ENCODE measurements around the gene LPIN2. TPM values are rescaled to one million over a fixed set of nuclear protein-coding genes. Genes with fewer than 3 reads are reported as not detected.

The LPIN2 gene
- total RNA-seq, 4 donors from 2014 or later, result 4.2 to 8.6 (median 6.7) TPM

- DNase-seq (ENCODE audit: low spot score in 2 of 2), result no peak
- intact Hi-C loops (cut with DNase I; ENCODE audit: low total_unique reads), result no loop called here
- TF ChIP-seq POLR2A (IDR thresholded peaks at IDR 0.05) (no peak), CTCF (IDR thresholded peaks at IDR 0.05) (no peak)
- WGBS, 2 donors, result 71 to 72% methylated on average over 4 of the region's 4 CpGs
- H3K4me3 ChIP-seq (ENCODE audit: low read depth, poor library complexity, severe bottlenecking), result no peak overlapping the region
Observed at GRCh38 chr18:2990956-2991640, 21.8 kb downstream of the LPIN2 start.

DNA sequence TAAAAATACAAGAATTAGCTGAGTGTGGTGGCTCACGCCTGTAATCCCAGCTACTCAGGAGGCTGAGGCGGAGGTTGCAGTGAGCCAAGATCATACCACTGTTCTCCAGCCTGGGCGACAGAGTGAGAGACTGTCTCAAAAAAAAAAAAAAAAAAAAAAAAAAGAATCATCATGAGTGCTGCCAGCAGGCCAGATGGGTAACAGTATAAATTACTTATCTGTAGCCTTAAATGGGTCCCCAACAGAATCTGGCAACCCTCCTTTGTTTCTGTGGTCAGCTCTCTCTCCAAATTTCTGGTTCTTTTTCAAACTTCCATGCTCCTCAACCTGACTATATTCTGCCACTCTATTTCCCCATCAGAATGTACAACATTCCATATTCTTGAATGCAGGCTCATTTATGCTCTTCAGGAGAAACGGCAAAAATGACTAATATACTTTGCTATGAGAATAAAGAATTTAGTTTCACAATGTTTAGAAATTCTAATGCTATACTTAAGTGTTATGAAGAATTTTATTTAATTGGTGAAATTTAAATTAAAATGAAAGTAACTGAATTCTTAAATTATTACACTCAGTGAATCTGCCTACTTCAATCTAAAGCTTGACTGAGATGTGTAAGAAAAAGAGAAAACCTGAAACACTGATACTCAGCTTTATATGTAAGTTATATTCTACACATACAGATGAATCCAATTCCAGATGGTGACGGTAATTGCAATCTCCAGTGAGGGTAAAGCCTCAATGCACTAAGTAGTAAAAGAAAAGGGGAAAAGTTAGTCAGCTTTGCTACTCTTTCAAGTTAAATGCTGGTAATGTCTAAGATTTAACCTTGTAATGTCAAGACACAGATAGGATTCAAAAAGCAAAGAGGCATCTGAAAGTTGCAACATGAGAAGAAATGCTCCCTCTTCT is 24.8 kb downstream of the LPIN2 start:
- H3K4me3 ChIP-seq (ENCODE audit: low read depth, poor library complexity, severe bottlenecking), result no peak overlapping the region
- DNase-seq (ENCODE audit: low spot score in 2 of 2), result no peak
- intact Hi-C loops (cut with DNase I; ENCODE audit: low total_unique reads), result no loop called here
- TF ChIP-seq CTCF (IDR thresholded peaks at IDR 0.05), result no peak
- no peak for TF ChIP-seq POLR2A (IDR thresholded peaks at IDR 0.05)
- WGBS, 2 donors, result 94 to 95% methylated on average over 5 of the region's 5 CpGs

- intact Hi-C loops (cut with DNase I; ENCODE audit: low total_unique reads), result no loop called here
- no peak overlapping the region for H3K4me3 ChIP-seq (ENCODE audit: low read depth, poor library complexity, severe bottlenecking)
- DNase-seq (ENCODE audit: low spot score in 2 of 2), result no peak
- 89 to 90% methylated on average over 4 of the region's 4 CpGs for WGBS, 2 donors
- TF ChIP-seq CTCF (IDR thresholded peaks at IDR 0.05), result no peak
- TF ChIP-seq POLR2A (IDR thresholded peaks at IDR 0.05), result no peak
Observed at GRCh38 chr18:2986150-2986865, 26.6 kb downstream of the LPIN2 start.

GRCh38 chr18:2985628-2986027 is 27.3 kb downstream of the LPIN2 start:
- DNase-seq (ENCODE audit: low spot score in 2 of 2), result no peak
- 89 to 91% methylated on average over 2 of the region's 2 CpGs for WGBS, 2 donors
- intact Hi-C loops (cut with DNase I; ENCODE audit: low total_unique reads), result no loop called here
- TF ChIP-seq CTCF (IDR thresholded peaks at IDR 0.05) (no peak), POLR2A (IDR thresholded peaks at IDR 0.05) (no peak)
- H3K4me3 ChIP-seq (ENCODE audit: low read depth, poor library complexity, severe bottlenecking), result no peak overlapping the region

GRCh38 chr18:2984703-2985261 is 28.2 kb downstream of the LPIN2 start:
- H3K4me3 ChIP-seq (ENCODE audit: low read depth, poor library complexity, severe bottlenecking), result no peak overlapping the region
- WGBS, 2 donors, result 96 to 97% methylated on average over 2 of the region's 2 CpGs
- no peak for TF ChIP-seq CTCF (IDR thresholded peaks at IDR 0.05)
- intact Hi-C loops (cut with DNase I; ENCODE audit: low total_unique reads), result no loop called here
- no peak for DNase-seq (ENCODE audit: low spot score in 2 of 2)

Measured in lower leg skin (tissue), 4 donors.